ENCODE data around the gene HINT3. TPM values are rescaled to one million over a fixed set of nuclear protein-coding genes. Genes with fewer than 3 reads are reported as not detected.

Gene HINT3
- total RNA-seq, 1 donor, result 23.3 TPM

DNA sequence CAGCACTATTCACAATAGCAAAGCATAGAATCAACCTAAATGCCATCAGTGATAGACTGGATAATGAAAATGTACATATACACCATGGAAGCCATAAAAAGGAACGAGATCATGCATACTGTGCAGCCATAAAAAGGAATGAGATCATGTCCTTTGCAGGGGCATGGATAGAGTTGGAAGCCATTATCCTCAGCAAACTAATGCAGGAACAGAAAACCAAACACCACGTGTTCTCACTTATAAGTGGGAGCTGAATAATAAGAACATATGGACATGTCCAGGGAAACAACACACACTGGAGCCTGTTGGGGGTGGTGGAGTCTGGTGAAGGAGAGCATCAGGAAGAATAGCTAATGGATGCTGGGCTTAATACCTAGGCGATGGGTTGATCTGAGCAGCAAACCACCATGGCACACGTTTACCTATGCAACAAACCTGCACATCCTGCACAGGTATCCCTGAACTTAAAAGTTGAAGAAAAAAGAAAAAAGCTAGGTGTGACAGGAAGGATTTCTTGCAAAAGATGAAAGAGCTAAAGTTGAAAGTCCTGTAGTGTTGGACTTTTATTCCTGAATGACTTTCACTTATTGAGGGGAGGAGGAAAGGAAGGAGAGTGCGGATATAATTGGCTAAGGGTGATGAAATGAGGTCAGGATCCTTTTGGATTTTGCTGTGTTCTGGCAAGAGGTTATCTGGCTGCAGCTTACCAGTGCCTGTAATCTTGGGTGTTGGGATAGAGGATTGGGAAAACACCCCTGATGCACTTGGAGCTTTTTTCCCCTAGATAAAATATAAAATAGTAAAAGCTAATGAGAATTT, 38.3 kb downstream of the HINT3 start:
- H3K4me3 ChIP-seq (ENCODE audit: low read depth, low read length), result no peak overlapping the region
- no peak for TF ChIP-seq CTCF (IDR thresholded peaks at IDR 0.05; ENCODE audit: insufficient read depth, low read depth, low read length)
- DNase-seq (ENCODE audit: low read depth), result no peak

GRCh38 chr6:125995972-125996580, 39.5 kb downstream of the HINT3 start:
- peak; percentile 73 for DNase-seq (ENCODE audit: low read depth)
- H3K4me3 ChIP-seq (ENCODE audit: low read depth, low read length), result peak overlapping the region; percentile 4
- TF ChIP-seq CTCF (IDR thresholded peaks at IDR 0.05; ENCODE audit: insufficient read depth, low read depth, low read length), result peak; percentile 100

DNA sequence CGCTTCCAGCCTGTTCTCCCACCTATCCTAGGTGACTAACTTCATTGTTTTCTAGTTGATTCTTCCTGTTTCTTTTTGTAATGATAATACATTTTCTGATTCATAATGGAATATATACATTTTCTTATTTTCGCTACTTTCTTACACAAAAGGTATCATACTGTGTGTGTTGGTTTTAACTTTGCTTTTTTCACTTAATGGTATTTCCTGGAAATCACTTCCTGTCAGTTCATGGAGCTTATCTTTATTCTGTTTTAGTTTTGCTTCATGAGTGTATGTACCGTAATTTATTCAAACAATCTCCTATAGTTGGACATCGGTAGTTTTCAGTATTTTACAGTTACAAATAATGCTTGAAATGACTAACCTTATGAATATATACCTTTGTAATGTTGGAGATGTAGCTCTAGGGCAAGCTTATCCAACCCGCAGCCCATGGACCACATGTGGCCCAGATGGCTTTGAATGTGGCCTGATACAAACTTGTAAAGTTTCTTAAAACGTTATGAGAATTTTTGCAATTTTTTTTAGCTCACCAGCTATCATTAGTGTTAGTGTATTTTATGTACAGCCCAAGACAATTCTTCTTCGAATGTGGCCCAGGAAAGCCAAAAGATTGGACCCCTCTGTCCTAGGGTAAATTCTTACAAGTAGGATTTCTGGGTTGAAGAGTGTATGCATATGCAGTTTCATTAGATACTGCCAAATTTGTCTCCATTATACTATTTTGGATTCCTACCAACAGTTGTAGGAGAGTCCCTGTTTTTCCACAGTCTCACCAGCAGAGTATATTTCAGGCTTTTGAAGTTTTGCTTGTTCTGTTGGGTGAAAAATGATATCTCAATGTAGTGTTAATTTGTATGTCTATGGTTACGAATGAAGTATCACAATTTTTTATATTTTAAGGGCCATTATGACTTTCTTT, 46.4 kb downstream of the HINT3 start:
- no peak for TF ChIP-seq CTCF (IDR thresholded peaks at IDR 0.05; ENCODE audit: insufficient read depth, low read depth, low read length)
- no peak overlapping the region for H3K4me3 ChIP-seq (ENCODE audit: low read depth, low read length)
- no peak for DNase-seq (ENCODE audit: low read depth)

- no peak overlapping the region for H3K4me3 ChIP-seq (ENCODE audit: low read depth, low read length)
- no peak for TF ChIP-seq CTCF (IDR thresholded peaks at IDR 0.05; ENCODE audit: insufficient read depth, low read depth, low read length)
- no peak for DNase-seq (ENCODE audit: low read depth)
Observed at GRCh38 chr6:126007800-126008199, 51.2 kb downstream of the HINT3 start.

GRCh38 chr6:126010040-126010439, 53.5 kb downstream of the HINT3 start:
- TF ChIP-seq CTCF (IDR thresholded peaks at IDR 0.05; ENCODE audit: insufficient read depth, low read depth, low read length), result no peak
- no peak for DNase-seq (ENCODE audit: low read depth)

GRCh38 chr6:126015863-126016262, 59.3 kb downstream of the HINT3 start:
- peak; percentile 33 for DNase-seq (ENCODE audit: low read depth)

More at GRCh38 chr6:126010040-126010439, 53.5 kb downstream of the HINT3 start:
- no peak overlapping the region for H3K4me3 ChIP-seq (ENCODE audit: low read depth, low read length)

More at GRCh38 chr6:126015863-126016262, 59.3 kb downstream of the HINT3 start:
- no peak overlapping the region for H3K4me3 ChIP-seq (ENCODE audit: low read depth, low read length)
- no peak for TF ChIP-seq CTCF (IDR thresholded peaks at IDR 0.05; ENCODE audit: insufficient read depth, low read depth, low read length)
